ENCODE measurements around the gene CPE.

The CPE gene

GRCh38 chr4:165364452-165365080, 14.2 kb upstream of the CPE start:
- DNase-seq (ENCODE audit: low read depth): no peak

GRCh38 chr4:165367040-165367439, 11.8 kb upstream of the CPE start:
- no peak for DNase-seq (ENCODE audit: low read depth)

DNA sequence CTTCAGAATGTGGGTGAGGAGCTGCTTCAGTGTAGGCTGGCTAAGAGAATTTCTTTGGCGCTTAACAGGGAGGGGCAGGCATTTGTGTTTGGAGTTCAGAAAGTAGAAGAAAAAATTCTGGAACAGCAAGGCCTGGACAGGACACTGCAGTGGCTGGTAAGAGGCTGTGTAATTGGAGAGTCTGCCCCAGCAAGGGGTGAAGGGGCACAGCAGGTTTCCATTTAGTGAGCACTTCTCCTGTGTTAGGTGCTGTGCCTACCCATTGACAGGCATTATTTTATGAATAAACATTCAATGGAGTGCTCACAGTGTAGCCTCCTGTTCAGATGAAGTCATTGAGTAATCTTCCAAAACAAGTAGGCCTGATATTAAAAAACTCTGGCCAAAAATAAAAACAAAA, 10.7 kb upstream of the CPE start:
- no peak for DNase-seq (ENCODE audit: low read depth)

GRCh38 chr4:165368567-165368966, 10.2 kb upstream of the CPE start:
- no peak for DNase-seq (ENCODE audit: low read depth)

DNA sequence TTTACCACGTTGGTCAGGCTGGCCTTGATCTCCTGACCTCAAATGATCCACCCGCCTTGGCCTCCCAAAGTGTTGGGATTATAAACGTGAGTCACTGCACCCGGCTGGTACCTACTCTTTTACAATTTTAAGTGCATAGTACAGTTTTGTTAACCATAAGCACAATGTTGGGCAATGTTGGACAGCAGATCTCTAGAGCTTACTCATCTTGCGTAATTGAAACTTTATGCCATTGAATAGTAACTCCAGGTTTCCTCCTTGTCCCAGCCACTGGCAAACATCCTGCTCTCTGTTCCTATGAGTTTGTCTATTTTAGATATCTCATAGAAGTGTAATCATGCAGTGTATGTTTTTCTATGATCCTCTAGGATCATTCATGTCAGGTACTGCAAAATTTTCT, 9.3 kb upstream of the CPE start:
- no peak for DNase-seq (ENCODE audit: low read depth)

- no peak for DNase-seq (ENCODE audit: low read depth)
These were observed 8.3 kb upstream of the CPE start for GRCh38 chr4:165370530-165370929.

- no peak for DNase-seq (ENCODE audit: low read depth)
These were observed 3.3 kb upstream of the CPE start for GRCh38 chr4:165375465-165375864.

DNA sequence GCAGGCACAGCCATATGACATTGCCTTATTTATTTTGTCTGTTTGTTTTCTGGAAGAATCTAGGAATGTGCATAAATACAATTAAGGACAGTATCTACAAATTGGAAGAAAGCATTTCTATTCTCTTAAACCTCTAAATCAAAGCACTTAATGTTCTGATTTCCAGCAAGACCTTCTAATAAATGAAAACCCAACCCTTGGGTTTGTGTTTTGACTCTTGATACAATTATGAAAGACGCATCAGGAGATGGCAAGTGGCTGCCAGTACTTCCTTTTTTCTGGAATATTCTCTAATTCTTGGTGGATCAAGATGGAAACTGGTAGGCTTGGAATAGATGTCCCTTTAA, 437 bp upstream of the CPE start:
- no peak for DNase-seq (ENCODE audit: low read depth)

- no peak for DNase-seq (ENCODE audit: low read depth)
These were observed 863 bp downstream of the CPE start for GRCh38 chr4:165379678-165380064.

- no peak for DNase-seq (ENCODE audit: low read depth)
These were observed 2.0 kb downstream of the CPE start for GRCh38 chr4:165380805-165381204.

- DNase-seq (ENCODE audit: low read depth): no peak
These were observed 3.1 kb downstream of the CPE start for GRCh38 chr4:165381821-165382373.

DNA sequence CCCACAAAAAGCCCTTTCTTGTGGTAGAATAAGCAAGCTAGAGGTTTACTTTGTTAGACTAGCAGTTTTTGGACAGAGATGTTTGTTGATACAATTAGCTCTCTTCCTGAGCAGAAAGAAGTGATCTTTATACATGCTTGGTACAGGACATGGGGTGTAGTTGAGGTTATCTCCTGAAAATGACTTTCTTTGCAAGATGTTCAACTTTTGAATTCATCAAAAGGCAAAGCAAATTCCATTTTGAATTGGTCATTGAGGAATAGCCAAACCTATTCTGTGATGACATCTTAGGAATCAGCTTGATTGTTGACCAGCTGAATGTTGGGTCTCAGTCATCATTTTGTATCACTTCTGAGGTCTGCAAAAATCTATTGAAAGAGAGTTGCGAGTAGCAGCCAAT, 3.8 kb downstream of the CPE start:
- DNase-seq (ENCODE audit: low read depth): no peak

DNA sequence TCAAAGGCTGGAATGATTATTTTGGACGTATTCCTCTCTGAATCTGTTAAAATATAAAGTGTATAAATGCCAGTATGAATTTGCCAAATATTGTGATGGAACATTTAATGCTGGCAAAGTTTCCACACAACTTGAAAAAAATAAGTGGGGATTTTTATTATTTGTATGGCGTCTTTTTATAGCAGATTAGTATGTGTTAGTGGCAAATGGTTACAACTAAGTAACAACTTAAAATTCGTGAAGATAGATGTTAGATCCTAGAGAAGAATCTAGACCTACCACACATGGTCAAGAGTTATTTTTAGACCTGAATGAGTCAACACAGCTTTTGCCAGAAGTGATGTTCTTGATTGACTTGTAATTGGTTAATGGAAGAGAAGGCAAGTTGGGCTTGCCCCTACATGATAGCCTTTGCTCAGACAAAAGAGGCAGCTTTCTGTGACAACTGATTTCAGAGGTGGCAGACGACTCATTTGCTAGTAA, 4.8 kb downstream of the CPE start:
- no peak for DNase-seq (ENCODE audit: low read depth)

DNA sequence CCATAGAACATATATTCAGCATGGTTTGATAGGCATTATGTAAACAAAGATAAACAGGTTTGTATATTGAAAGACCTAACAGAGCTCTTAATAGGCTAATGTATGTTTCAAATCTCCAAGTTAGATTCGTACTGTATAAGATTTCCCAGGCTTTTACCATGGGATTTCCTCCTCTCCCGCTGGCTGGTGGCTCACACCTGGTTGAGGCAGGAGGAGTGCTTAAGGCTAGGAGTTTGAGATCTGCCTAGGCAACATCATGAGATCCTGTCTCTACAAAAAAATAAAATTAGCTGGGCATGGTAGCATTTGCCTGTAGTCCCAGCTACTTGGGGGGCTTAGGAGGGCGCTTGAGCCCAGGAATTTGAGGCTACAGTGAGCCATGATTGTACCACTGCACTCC, 5.4 kb downstream of the CPE start:
- no peak for DNase-seq (ENCODE audit: low read depth)

DNA sequence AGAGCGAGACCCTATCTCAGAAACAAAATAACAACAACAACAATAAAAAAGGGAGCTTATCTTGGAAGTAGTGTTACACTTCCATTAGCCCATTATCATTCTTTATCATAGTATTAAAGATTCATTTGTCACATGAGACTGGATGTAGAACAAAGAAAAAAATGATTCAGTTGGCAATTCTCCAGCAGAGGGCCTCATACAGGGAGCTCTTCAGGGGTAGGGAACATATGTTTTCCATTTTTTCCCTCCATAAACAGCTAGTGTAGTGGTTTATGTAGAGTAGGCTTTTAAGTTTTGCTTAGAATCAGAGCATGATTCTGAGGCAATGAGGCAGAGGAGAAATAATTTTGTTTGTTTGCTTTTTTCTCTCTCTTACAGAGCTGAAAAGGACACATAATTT, 5.8 kb downstream of the CPE start:
- DNase-seq (ENCODE audit: low read depth): no peak

DNA sequence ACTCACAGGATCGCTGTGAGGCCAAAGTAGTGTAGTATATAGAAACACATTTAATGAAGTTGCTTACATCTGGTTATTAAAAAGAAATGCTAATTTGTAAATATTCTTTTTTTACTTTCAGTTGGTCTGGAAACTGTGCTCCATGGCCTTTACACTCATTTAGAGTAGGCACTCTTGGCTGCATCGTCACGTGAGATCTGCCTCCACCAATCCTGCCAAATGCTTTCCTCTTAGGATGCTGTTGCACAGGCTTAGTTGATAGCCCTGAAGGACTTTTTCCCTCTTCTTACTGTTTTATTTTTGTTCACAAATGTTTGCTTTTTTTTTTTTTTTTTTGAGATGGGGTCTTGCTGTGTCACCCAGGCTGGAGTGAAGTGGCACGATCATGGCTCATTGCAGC, 6.3 kb downstream of the CPE start:
- no peak for DNase-seq (ENCODE audit: low read depth)

DNA sequence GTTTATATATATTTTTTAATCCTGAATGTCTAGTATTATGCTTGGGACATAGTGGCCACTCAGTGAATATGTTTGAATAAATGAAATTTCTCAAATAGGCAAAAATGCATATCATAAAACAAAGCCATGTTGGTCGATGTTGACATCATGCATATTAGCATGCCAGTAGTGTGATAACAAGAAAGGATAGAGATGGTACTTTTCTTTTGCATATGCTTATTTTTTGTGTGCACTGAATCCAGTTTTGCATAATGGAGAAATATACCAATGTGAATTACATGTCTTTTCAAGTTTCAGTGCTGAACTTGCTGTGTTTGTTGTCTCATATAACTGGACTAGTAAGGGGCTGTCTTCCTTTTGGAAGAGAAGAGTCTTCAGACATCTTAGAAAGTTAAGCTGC, 7.5 kb downstream of the CPE start:
- no peak for DNase-seq (ENCODE audit: low read depth)

GRCh38 chr4:165388756-165389155, 9.9 kb downstream of the CPE start:
- no peak for DNase-seq (ENCODE audit: low read depth)

GRCh38 chr4:165393051-165393450, 14.2 kb downstream of the CPE start:
- DNase-seq (ENCODE audit: low read depth): no peak

GRCh38 chr4:165393704-165394103, 14.9 kb downstream of the CPE start:
- no peak for DNase-seq (ENCODE audit: low read depth)

- DNase-seq (ENCODE audit: low read depth): no peak
These were observed 15.5 kb downstream of the CPE start for GRCh38 chr4:165394275-165394674.

DNA sequence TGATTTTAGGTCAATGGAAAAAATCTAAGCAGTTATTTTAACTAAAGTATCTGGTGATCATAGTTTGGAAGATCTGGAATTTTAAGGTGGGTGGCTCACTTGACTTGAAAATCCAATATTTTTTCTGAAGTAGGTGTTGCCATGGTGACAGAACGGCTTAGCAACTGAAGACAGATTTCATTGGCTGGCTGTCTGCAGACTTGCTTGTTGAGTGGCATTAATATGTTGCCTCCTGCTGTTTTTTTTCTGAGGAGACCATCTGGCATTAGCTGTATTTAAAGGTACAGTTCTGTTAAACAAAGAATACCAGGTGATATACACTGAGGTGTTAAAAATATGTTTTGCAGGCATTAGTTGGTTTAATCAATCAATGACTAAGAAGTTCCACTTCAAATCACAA, 19.8 kb downstream of the CPE start:
- no peak for DNase-seq (ENCODE audit: low read depth)

DNA sequence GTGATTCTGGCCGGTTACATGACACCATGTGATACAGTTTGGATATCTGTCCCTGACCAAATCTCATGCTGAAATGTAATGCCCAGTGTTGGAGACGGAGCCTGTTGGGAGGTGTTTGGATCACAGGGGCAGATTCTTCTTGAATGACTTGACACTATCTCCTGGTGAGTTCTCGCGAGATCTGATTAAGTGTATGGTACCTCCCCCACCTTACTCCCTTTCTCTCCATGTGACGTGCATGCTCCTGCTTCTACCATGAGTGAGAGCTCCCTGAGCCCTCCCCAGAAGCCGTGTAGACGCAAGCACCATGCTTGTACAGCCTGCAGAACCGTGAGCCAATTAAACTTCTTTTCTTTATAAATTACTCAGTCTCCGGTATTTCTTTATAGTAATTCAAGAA, 23.6 kb downstream of the CPE start:
- no peak for DNase-seq (ENCODE audit: low read depth)

- DNase-seq (ENCODE audit: low read depth): no peak
These were observed 24.2 kb downstream of the CPE start for GRCh38 chr4:165403048-165403447.

- DNase-seq (ENCODE audit: low read depth): no peak
These were observed 24.8 kb downstream of the CPE start for GRCh38 chr4:165403637-165404036.
